ENCODE results near the gene SLC17A5. TPM values are rescaled to one million over a fixed set of nuclear protein-coding genes. Genes with fewer than 3 reads are reported as not detected.
"Not testable (repeated sequence)": the region's sequence is repeated elsewhere in the genome, so short reads cannot be mapped to it uniquely, and the experiment has no call there.

SLC17A5 gene
- total RNA-seq, 1 donor from 2014 or later = 20.8 TPM

DNA sequence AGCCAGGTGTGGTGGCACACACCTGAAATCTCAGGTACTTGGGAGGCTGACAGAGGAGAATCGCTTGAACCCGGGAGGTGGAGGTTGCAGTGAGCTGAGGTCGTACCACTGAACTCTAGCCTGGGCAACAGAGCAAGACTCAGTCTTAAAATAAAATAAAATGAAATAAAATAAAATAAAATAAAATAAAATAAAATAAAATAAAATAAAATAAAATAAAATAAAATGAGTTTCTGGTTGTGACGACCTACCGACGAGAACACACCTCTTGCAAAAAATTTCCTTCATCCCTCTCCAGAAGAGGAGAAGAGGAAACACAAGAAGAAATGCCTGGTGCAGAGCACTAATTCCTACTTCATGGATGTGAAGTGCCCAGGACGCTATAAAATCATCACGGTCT, 35.7 kb downstream of the SLC17A5 start:
- DNase-seq (ENCODE audit: low read depth, low spot score) = not testable (repeated sequence)

DNA sequence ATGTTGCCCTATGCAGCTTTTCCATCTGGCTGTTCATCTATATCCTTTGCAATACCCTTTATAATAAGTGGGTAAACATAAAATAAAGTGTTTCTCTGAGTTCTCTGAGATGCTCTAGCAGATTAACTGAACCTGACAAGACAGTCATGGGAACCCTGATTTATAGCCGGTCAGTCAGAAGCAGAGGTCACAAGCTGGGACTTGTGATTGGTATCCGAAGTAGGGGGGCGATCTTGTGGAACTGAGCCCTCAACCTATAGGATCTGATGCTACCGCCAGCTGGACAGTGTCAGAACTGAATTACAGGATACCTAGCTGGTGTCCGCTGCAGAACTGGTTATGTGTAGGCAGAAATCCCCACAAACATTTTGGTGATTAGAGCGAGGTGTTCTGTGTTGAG, 39.0 kb downstream of the SLC17A5 start:
- no peak for DNase-seq (ENCODE audit: low read depth, low spot score)

DNA sequence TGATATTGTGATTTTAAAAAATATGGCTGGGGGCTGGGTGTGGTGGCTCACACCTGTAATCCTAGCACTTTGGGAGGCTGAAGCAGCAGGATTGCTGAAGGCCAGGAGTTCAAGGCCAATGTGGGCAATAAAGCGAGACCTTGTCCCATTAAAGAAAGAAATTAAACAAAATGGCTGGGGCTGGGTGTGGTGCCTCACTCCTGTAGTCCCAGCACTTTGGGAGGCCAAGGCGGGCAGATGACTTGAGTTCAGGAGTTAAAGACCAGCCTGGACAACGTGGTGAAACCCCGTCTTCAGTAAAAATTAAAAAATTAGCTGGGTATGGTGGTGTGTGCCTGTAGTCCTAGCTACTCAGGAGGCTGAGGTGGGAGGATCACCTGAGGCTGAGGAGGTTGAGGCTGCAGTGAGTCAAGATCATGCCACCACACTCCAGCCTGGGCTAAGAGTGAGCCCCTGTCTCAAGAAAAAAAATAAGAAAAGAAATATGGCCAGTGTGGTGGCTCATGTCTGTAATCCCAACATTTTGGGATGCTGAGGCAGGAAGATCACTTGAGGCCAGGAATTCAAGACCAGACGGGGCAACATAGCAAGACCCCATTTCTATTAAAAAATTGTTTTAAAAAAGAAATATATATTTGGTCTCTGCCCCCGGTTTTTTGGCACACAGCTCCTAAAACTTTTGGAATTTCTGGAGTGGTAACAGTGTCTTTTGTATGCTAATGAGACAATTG, 39.8 kb downstream of the SLC17A5 start:
- DNase-seq (ENCODE audit: low read depth, low spot score) = no peak

DNA sequence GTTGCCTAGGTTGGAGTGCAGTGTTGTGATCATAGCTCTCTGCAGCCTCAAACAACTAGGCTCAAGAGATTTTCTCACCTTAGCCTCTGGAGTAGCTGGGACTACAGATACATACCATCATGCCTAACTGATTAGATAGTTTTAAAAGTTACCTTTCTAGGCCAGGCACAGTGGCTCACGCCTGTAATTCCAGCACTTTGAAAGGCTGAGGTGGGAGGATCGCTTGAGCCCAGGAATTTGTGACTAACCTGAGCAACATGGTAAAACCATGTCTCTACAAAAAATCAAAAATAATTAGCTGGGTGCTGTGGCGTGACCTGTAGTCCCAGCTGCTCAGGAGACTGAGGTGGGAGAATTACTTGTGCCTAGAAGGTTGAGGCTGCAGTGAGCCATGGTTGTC, 41.2 kb downstream of the SLC17A5 start:
- DNase-seq (ENCODE audit: low read depth, low spot score) = no peak

DNA sequence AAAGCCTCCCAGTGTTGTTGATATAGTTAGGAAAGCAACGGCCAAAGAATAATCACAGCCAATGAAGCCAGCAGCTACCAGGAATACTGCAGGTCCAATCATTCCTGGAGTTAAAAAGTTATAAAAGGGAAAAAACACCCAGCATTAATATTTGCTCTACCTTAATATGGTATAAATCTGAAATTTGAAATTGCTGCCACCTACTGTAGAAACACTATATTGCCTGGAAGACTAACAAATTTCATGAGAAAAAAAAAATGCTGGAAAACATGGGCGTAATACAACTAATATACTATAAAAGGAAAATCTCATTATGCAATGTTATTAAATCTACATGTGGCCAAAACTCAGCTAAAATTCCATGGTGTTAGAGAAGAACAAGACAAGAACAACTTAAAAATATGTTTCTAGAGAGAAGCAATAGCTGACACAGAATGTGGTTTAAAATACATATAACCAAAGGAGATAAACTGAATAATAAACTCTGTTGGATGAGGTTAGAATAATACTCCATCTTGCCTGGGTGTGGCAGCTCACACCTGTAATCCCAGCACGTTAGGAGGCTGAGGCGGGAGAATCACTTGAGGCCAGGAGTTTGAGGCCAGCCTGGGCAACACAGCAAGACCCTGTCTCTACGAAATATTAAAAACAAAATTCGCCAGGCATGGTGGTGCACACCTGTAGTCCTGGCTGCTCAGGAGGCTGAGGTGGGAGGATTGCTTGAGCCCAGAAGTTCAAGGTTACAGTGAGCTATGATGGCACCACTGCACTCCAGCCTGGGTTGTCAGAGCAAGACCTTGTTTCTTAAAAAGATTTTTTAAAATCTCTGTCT, 43.1 kb downstream of the SLC17A5 start:
- no peak for DNase-seq (ENCODE audit: low read depth, low spot score)

DNA sequence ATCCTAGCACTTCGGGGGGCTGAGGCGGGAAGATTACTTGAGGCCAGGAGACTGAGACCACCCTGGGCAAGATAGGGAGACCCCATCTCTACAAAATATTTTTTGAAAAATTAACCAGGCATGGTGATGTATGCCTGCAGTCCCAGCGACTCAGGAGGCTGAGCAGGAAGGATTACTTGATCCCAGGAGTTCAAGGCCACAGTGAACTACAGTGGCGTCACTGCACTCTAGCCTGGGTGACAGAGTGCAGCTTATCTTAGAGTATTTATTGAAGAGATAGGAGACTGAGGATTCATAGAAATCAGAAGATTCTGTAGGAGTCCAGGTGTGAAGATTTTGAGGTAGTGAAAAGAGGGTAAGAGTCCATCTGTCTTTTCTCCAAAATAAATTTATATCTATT, 45.0 kb downstream of the SLC17A5 start:
- no peak for DNase-seq (ENCODE audit: low read depth, low spot score)

DNA sequence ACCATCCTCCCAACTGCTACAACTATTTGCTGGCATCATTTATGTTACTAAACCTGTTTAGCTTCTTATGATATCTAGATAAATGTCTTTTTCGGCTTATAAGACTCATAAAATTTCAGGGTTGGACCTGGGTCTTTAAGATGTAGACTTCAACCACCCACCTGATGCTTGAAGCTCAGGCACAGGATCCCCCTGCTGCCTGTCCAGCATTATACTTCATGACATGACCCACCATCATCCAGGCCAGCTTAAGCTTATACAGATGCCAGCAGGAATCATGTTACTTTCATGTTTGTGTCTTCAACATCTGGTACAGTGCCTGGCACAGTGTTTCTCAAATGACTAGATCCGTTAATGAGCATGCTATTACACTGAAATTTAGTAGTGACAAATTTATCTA, 47.4 kb downstream of the SLC17A5 start:
- DNase-seq (ENCODE audit: low read depth, low spot score) = no peak

DNA sequence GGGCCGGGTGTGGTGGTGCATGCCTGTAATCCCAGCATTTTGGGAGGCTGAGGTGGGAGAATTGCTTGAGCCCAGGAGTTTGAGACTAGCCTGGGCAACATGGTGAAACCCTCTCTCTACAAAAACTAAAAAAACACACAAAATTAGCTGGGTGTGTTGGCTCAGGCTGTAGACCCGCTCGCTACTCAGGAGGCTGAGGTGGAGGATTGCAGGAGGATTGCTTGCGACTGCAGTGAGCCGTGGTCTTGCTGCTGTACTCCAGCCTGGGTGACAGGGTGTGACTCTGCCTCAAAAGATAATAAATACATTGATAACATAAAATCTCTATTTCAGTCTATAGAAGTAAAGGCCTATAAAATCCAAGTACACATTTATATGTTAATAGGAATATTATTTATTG, 49.3 kb downstream of the SLC17A5 start:
- DNase-seq (ENCODE audit: low read depth, low spot score) = no peak

DNA sequence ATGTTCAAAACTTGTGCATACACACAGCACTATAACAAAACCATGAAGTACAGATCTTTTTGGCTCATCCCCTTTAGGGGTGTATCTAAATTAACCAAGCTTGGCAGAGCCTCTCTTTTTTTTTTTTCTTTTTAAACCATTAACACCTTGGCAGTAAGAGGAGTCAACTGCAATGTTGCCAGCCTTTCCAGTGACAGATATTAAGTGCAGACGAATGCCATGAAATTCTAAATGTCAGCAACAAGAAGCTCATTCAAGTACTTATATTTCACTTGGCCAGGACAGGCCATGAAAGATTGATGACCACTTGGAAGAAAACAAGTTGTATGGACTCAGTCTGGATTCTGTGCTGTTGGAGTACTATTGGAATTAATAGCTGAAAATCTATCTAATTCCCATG, 49.8 kb downstream of the SLC17A5 start:
- no peak for DNase-seq (ENCODE audit: low read depth, low spot score)

DNA sequence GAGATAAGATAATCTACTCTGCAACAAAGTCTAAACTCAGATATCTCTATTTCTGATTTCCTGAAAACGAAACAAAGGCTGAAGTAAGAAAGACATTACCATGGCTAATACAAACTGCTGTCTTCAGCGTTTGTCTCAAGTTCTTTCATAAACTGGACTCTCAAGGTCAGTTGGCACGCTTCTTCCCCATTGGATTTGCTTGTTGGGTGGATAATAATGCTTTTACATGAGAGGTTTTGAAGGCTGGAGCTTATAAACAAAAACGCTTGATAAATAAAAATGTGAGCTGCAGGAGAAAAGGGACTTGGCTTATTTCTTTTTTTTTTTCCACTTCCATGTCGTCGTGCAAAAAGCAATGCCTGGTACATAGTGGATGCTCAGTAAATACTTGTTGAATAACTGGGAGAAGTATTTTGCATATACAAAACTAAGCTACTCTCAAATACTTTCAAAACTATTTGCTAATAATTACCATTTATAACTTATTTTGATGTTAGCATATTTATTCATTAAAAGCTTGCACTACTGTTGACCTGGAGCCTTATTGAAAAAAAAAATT, 67.3 kb downstream of the SLC17A5 start:
- DNase-seq (ENCODE audit: low read depth, low spot score) = no peak

DNA sequence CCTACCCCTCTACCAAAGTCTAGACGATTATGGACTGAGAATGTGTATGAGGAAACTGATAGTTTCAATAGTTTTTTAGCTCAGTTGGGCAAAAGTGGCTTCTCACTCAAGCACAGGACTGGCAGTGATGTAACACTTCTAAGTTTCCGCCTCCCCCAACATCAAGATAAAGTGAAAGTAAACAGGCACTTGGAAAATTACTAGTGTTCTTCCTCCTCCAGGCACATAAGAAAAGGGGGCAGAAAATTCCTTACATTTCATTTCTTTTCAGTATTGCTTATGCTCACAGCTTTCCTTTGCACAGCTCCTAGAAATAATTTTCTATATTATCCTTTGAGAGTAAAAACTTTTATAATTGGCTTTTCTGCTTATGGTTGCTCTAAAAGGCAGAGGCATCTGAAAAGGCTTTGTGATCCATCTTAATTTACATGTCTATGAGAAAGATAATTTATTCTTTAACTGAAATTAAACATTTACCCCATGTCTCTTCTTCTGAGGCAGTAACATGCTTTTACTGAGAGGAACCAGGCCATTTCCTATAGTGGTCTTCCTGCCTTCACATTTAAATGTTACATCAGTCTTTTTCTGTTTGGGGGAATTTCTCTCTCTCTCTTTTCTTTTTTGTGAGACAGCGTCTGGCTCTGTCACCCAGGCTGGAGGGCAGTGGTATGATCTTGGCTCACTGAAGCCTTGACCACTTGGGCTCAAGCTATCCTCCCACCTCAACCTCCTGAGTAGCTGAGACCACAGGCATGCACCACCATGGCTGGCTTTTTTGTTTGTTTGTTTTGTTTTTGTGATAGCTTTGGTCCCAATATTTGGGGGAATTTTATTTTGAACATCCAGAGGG, 68.0 kb downstream of the SLC17A5 start:
- peak; percentile 64 for DNase-seq (ENCODE audit: low read depth, low spot score)

DNA sequence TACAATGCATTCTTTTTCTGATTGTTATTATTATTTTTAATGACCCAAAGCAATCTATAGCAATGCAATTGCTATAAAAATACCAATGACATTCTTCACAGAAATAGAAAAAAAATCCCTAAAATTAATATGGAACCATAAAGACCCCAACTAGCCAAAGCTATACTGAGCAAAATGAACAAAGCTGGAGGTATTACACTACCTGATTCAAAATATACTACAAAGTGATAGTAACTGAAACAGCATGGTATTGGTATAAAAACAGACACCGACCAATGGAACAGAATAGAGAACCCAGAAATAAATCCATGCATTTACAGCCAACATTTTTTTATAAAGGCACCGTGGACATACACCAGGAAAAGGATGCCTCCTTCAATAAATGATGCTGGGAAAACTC, 72.5 kb downstream of the SLC17A5 start:
- no peak for DNase-seq (ENCODE audit: low read depth, low spot score)

DNA sequence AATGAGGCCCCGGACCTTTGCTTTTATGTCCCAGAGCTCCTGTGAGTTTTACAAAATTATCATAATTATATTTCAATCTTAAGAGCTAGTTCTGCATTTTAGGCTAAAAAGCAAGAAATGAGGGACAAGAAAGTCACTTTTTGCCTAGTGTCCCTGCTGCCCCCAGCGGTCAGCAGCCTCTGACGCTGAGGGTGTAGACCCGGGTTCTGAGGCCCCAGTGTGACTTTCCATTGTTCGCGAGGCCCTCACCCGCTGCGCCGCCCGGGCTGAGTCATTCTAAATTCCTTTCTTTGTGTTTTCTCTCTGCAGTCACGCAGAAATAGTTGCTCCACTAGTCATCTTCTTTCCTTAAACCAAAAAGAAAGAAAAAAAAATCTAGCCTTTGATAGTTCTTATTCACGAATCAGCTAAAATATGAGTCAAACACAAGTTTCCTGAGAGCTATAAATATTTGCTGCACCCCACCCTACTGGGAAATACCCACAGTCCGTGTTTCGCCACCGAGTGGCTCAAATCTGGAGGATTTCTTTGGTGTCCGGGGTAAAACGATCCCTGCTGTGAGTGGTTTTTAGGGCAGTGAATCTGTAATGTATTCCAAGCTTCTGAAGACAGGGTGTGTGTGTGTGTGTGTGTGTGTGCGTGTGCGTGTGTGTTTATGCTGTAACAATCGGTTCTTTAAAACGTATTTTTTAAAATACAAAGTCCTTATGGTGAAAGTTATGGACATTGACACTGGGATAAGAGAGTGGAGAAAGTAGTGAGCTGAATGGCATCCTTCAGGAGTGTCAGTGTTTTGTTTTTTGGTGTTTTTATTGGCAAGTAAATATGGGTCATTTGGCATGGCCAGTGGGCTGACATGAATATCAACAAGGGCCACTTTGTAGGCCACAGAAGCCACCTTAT, 73.3 kb downstream of the SLC17A5 start:
- peak; percentile 93 for DNase-seq (ENCODE audit: low read depth, low spot score)

DNA sequence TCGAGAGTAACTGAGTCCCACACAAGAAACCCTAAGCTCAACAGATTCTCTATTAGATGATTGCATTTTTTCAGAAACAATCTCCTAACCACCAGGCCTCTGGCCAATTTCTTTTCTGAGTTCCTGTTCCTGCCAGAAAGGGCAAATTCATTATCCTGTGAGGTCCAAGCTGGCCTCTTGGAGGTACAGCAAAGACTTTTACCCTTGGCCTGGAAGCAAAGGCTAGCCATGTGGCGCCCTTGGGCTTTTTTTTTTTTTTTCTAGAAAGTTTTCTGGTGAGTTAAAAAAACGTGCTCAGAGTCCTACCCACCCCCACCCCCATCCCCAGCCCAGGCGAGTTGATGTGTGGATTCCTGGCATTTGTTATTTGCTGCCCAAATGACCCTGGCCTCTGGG, 73.9 kb downstream of the SLC17A5 start:
- peak; percentile 46 for DNase-seq (ENCODE audit: low read depth, low spot score)

DNA sequence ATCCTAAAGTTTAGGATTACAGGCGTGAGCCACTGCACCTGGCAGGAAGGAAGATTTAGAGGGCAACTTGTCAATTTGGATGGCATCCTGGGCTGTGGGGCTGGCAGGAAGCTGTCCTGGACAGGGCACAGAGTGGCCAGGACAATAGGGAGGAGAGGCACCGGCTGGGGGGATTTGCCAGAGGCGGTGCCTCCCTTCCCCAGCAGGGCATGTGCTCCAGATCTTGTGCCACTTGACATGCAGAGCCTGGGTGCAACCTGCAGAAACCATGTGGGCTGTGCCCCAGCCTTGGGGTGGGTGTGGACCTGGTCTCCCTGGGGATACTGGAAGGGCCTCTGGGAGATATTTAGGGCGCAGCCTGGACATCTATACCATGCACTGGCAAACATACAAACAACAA, 74.4 kb downstream of the SLC17A5 start:
- DNase-seq (ENCODE audit: low read depth, low spot score) = no peak

DNA sequence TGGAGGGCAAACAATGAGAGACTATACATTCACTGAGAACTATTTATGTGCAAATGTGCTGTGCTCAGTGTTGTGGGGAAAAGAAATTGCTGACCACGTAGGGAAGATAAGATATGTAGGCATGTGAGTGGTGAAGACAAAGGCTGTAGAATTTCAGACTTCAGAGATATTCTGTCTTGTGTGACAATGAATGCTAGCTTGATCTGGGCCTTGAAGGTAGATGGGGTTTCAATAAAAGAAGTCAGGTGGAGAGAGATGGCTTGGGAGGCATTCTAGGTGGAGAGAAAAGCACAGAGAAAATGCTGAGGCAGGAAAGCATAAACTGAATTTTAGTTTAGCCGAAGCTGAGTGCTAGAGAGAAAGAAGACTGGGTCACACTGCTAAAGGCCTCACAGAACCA, 76.1 kb downstream of the SLC17A5 start:
- no peak for DNase-seq (ENCODE audit: low read depth, low spot score)

DNA sequence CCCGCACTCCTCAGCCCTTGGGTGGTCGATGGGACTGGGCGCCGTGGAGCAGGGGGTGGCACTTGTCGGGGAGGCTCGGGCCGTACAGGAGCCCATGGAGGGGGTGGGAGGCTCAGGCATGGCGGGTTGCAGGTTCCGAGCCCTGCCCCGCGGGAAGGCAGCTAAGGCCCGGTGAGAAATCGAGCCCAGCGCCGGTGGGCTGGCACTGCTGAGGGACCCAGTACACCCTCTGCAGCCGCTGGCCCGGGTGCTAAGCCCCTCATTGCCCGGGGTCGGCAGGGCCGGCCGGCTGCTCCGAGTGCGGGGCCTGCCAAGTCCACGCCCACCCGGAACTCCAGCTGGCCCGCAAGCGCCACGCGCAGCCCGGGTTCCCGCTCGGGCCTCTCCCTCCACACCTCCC, 81.3 kb downstream of the SLC17A5 start:
- DNase-seq (ENCODE audit: low read depth, low spot score) = not testable (repeated sequence)

DNA sequence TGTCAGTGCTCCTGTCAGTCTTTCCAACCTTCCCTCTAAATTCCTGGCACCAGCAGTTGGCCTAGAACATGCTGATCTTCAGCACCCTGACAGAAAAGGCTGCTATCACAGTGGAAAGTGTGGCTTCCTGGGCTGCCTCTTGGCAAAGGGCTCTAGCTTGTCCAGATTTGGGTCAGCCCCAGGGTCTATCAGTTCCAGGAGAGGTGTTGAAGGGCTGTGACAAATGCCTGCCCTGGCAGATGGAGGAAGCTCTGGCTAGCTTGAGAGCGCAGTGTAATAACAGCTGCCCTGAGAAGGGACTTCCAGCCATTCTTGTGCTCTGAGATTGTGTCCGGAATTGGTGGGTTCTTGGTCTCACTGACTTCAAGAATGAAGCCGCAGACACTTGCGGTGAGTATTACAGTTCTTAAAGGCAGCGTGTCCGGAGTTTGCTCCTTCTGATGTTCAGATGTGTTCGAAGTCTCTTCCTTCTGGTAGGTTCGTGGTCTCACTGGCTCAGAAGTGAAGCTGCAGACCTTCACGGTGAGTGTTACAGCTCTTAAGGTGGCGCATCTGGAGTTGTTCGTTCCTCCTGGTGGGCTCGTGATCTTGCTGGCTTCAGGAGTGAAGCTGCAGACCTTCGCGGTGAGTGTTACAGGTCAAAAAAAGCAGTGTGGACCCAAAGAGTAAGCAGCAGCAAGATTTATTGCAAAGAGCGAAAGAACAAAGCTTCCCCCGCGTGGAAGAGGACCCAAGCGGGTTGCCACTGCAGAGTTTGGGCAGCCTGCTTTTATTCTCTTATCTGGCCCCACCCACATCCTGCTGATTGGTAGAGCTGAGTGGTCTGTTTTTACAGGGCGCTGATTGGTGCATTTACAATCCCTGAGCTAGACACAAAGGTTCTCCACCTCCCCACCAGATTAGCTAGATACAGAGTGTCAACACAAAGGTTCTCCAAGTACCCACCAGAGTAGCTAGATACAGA, 82.3 kb downstream of the SLC17A5 start:
- not testable (repeated sequence) for DNase-seq (ENCODE audit: low read depth, low spot score)

DNA sequence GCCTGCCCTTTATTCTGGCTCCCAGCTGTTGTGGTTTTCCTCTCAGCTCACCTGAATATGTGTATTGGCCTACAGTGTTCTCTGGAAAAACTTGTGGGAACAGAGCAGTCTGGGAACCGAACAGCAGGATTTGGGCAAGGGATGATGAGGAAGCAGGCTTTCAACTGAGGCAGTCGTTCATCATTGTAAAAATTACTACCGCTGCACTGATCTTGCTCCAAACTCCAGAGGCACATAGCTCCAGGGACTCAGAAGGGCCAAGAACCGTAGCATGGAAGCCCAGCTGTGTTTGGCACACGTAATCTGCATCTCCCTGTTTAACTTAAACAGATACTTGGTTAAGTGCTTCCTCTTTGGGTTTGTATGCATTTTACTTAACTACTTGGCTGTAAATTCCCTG, 84.7 kb downstream of the SLC17A5 start:
- no peak for DNase-seq (ENCODE audit: low read depth, low spot score)

Data from pulmonary artery endothelial cell (primary cell).